B cell (primary cell): ENCODE data around the gene SLC43A2.

Source experiments
- CTCF ChIP-seq: fragments of 200-600 bp; IDR thresholded peaks from one replicate; pipeline ENCODE4 v1.8.0; 2022; ENCODE audit warnings: antibody characterized with exemption, mild to moderate bottlenecking
- EZH2 ChIP-seq: IDR thresholded peaks from 2 replicates; pipeline ENCODE4 v1.6.1; 2012; ENCODE audit warnings: borderline replicate concordance, low read depth, mild to moderate bottlenecking, moderate library complexity, low read length; ENCODE audit not compliant: insufficient read depth, poor library complexity, severe bottlenecking

- TF ChIP-seq CTCF (no peak), EZH2 (no peak)
Measured at GRCh38 chr17:1605681-1606351, 22.8 kb downstream of the SLC43A2 start.
